B cell (primary cell): ENCODE results near the gene SLC10A6. TPM values are rescaled to one million over a fixed set of nuclear protein-coding genes. Genes with fewer than 3 reads are reported as not detected.

Experiments
- ATAC-seq: fragments of 200-7000 bp; cut with Tn5 transposase; one replicate; pipeline ENCODE4 v1.10.0; 2021; ENCODE audit warnings: low read depth, mild to moderate bottlenecking, moderate number of reproducible peaks, moderate library complexity
- CTCF ChIA-PET: fragments of 350-600 bp; sonication (Branson Sonifier 250); formaldehyde crosslinking; loops from one replicate; lab custom pipeline; 2021; ENCODE audit warnings: antibody characterized with exemption, inconsistent platforms; lab: Charles Lee
- POLR2A ChIA-PET: fragments of 350-600 bp; sonication (Branson Sonifier 250); formaldehyde crosslinking; loops from one replicate; lab custom pipeline; 2021; ENCODE audit warnings: antibody characterized with exemption; lab: Charles Lee
- DNase-seq: peaks from one replicate; pipeline ENCODE4 v3.0.0; 2013
- H2AFZ ChIP-seq: 2 replicates; pipeline ENCODE4 v1.6.1; 2012; ENCODE audit warnings: mild to moderate bottlenecking, low read depth, low read length; ENCODE audit not compliant: insufficient read depth, poor library complexity, severe bottlenecking
- H3K27ac ChIP-seq, 2 donors: 1 replicate in 1 of 2; 2 replicates in 1 of 2; pipeline ENCODE4 v1.5.1; 2012 to 2013; ENCODE audit warnings: low read length in 2 of 2, mild to moderate bottlenecking in 2 of 2, moderate library complexity in 1 of 2
- H3K27me3 ChIP-seq, 4 experiments: fragments of 200-600 bp in 1 of 4; sonication (generic) in 1 of 4; replicated peaks in 1 of 4; 1 replicate in 2 of 4; 2 replicates in 2 of 4; pipeline versions ENCODE4 v1.6.1 to v1.7.0; 2013 to 2016; ENCODE audit warnings: low read length in 3 of 4, mild to moderate bottlenecking in 2 of 4, mixed read lengths in 1 of 4, moderate library complexity in 1 of 4; ENCODE audit not compliant: insufficient read depth in 4 of 4, control insufficient read depth in 3 of 4; ENCODE audit errors: control extremely low read depth in 1 of 4
- H3K36me3 ChIP-seq, 2 experiments: replicated peaks in 1 of 2; 1 replicate in 1 of 2; 2 replicates in 1 of 2; pipeline versions ENCODE4 v1.6.1 to v1.7.1; 2013; ENCODE audit warnings: low read length in 1 of 2; ENCODE audit not compliant: insufficient read depth in 2 of 2, control insufficient read depth in 1 of 2; ENCODE audit errors: control extremely low read depth in 1 of 2, extremely low read depth in 1 of 2
- H3K4me1 ChIP-seq, 2 donors: fragments of 200-600 bp in 1 of 2; sonication (generic) in 1 of 2; 1 replicate in 1 of 2; 2 replicates in 1 of 2; pipeline versions ENCODE4 v1.5.1 to v1.6.1; 2013 to 2017; ENCODE audit warnings: low read length in 2 of 2; ENCODE audit not compliant: control insufficient read depth in 2 of 2, insufficient read depth in 2 of 2
- H3K4me2 ChIP-seq: replicated peaks from 2 replicates; pipeline ENCODE3; 2012; ENCODE audit warnings: mild to moderate bottlenecking, low read depth, low read length; ENCODE audit not compliant: poor library complexity, severe bottlenecking
- H3K4me3 ChIP-seq, 5 experiments: fragments of 200-600 bp in 1 of 5; sonication (generic) in 1 of 5; 1 replicate in 3 of 5; 2 replicates in 2 of 5; pipeline versions ENCODE4 v1.5.1 to v1.7.0; 2011 to 2016; ENCODE audit warnings: low read length in 4 of 5, mild to moderate bottlenecking in 4 of 5, low read depth in 2 of 5, control low read depth in 1 of 5, moderate library complexity in 1 of 5; ENCODE audit not compliant: insufficient read depth in 1 of 5; ENCODE audit errors: control extremely low read depth in 1 of 5, extremely low read depth in 1 of 5
- H3K79me2 ChIP-seq: fragments of 200-600 bp; sonication (generic); one replicate; pipeline ENCODE4 v1.6.0; 2016; ENCODE audit warnings: low read length; ENCODE audit not compliant: control insufficient read depth, insufficient read depth
- H3K9ac ChIP-seq: fragments of 200-600 bp; sonication (generic); 2 replicates; pipeline ENCODE4 v1.6.1; 2017; ENCODE audit warnings: mild to moderate bottlenecking, low read length, moderate library complexity
- H3K9me3 ChIP-seq, 3 donors: one replicate each; pipeline versions ENCODE4 v1.6.1 to v1.7.1; 2013; ENCODE audit warnings: low read length in 2 of 3; ENCODE audit not compliant: control insufficient read depth in 2 of 3, insufficient read depth in 1 of 3; ENCODE audit errors: control extremely low read depth in 1 of 3
- H4K20me1 ChIP-seq: 2 replicates; pipeline ENCODE4 v1.6.0; 2012; ENCODE audit warnings: mild to moderate bottlenecking, low read length; ENCODE audit not compliant: insufficient read depth, control insufficient read depth, poor library complexity, severe bottlenecking
- H3K27ac Mint-ChIP-seq: one replicate; pipeline ENCODE4 v1.8.0; 2021; ENCODE audit warnings: mixed read lengths
- H3K27me3 Mint-ChIP-seq: one replicate; pipeline ENCODE4 v1.8.0; 2021; ENCODE audit warnings: mixed read lengths
- H3K4me1 Mint-ChIP-seq: one replicate; pipeline ENCODE4 v1.8.0; 2021; ENCODE audit warnings: mixed read lengths
- H3K4me3 Mint-ChIP-seq: one replicate; pipeline ENCODE4 v1.8.0; 2021; ENCODE audit warnings: mixed read lengths
- H3K9me3 Mint-ChIP-seq: one replicate; pipeline ENCODE4 v1.8.0; 2022; ENCODE audit warnings: mixed read lengths; ENCODE audit not compliant: insufficient read depth
- EZH2 ChIP-seq: IDR thresholded peaks from 2 replicates; pipeline ENCODE4 v1.6.1; 2012; ENCODE audit warnings: borderline replicate concordance, low read depth, mild to moderate bottlenecking, moderate library complexity, low read length; ENCODE audit not compliant: insufficient read depth, poor library complexity, severe bottlenecking
- WGBS: methylation state at CpG from one replicate; pipeline ENCODE4 v1.1.5; 2013; ENCODE audit warnings: missing lambda C conversion rate; ENCODE audit not compliant: insufficient coverage; 5-methylcytosine and 5-hydroxymethylcytosine counted together
- intact Hi-C: fragments of 100-400 bp; cut with micrococcal nuclease; formaldehyde crosslinking; loops from one replicate; pipeline ENCODE4 v1.10.0; 2022
- polyA plus RNA-seq: library from polyadenylated mRNA; depleted of rRNA; stranded (reverse); fragments of >200 nt; gene quantifications from 2 replicates; pipeline ENCODE4 v1.2.3, GENCODE V29; 2012
- total RNA-seq, 2 donors: library from RNA; stranded (reverse); fragments of 120-200 nt in 1 of 2; gene quantifications; 1 replicate in 1 of 2; 2 replicates in 1 of 2; pipeline versions ENCODE4 v1.2.3 to v1.2.4, GENCODE V29; 2013 to 2022
- TF ChIP-seq, protein P1 (sequence below): fragments of 200-600 bp; IDR thresholded peaks from one replicate; pipeline ENCODE4 v1.8.0; 2022; ENCODE audit warnings: antibody characterized with exemption, mild to moderate bottlenecking

The SLC10A6 gene
- total and polyA plus RNA-seq, 2 donors (not counting 1 experiment from before 2014, with no cell fraction given): not detected

GRCh38 chr4:86815653-86816052 is 33.5 kb downstream of the SLC10A6 start:
- DNase-seq (no peak), ATAC-seq (no peak)
- H3K79me2 ChIP-seq: no peaks in the 10 kb centered on the region
- H3K4me1 ChIP-seq: no peaks in the 10 kb centered on the region
- Mint-ChIP-seq H3K4me1 (no peaks in the 10 kb centered on the region), H3K27ac (no peak overlapping the region), H3K9me3 (peaks cover 8% of the 10 kb centered on the region), H3K4me3 (no peak overlapping the region), H3K27me3 (no peaks in the 10 kb centered on the region)
- no peak for TF ChIP-seq EZH2
- TF ChIP-seq, protein P1, sequence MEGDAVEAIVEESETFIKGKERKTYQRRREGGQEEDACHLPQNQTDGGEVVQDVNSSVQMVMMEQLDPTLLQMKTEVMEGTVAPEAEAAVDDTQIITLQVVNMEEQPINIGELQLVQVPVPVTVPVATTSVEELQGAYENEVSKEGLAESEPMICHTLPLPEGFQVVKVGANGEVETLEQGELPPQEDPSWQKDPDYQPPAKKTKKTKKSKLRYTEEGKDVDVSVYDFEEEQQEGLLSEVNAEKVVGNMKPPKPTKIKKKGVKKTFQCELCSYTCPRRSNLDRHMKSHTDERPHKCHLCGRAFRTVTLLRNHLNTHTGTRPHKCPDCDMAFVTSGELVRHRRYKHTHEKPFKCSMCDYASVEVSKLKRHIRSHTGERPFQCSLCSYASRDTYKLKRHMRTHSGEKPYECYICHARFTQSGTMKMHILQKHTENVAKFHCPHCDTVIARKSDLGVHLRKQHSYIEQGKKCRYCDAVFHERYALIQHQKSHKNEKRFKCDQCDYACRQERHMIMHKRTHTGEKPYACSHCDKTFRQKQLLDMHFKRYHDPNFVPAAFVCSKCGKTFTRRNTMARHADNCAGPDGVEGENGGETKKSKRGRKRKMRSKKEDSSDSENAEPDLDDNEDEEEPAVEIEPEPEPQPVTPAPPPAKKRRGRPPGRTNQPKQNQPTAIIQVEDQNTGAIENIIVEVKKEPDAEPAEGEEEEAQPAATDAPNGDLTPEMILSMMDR: no peak
- no peaks in the 10 kb centered on the region for H3K27me3 ChIP-seq
- no peaks in the 10 kb centered on the region for H3K36me3 ChIP-seq
- H4K20me1 ChIP-seq: no peaks in the 10 kb centered on the region
- H3K4me2 ChIP-seq: no peak overlapping the region
- no peak overlapping the region for H3K27ac ChIP-seq
- no peak overlapping the region for H3K9ac ChIP-seq
- CTCF ChIA-PET: no interaction called here
- WGBS: 86% methylated on average over 1 of the region's 1 CpG
- POLR2A ChIA-PET: no interaction called here
- no peak overlapping the region for H3K4me3 ChIP-seq
- intact Hi-C loops: no loop called here
- peaks cover 0 to 8% (median 5%) of the 10 kb centered on the region in 3 donors for H3K9me3 ChIP-seq
- H2AFZ ChIP-seq: no peak overlapping the region

DNA sequence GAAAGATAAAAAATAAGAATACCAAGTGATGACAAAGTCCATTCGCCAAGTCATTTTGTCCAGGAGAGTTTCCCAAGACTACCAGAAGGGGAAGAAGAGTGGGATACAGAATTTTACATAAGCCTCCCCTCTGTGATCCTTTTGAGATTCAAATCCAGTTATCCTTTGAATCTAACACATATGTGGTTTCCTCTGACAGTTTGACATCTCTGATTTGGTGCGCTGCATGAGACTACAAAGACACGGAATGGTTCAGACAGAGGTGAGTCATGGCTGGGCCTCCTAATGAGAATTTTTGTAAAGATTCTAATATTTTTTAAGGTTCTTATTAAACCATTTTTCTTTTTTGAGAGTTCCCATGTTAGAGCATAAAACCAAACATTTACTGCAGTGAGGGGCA is 38.3 kb downstream of the SLC10A6 start:
- Histone ChIP-seq H4K20me1 (no peaks in the 10 kb centered on the region), H3K79me2 (no peaks in the 10 kb centered on the region), H3K4me1 (no peaks in the 10 kb centered on the region), H3K27me3 (no peaks in the 10 kb centered on the region), H3K36me3 (no peaks in the 10 kb centered on the region), H3K9me3 (peaks cover 0 to 3% (median 0%) of the 10 kb centered on the region in 3 donors), H3K4me3 (no peak overlapping the region), H3K27ac (no peak overlapping the region), H2AFZ (no peak overlapping the region), H3K4me2 (no peak overlapping the region), H3K9ac (no peak overlapping the region)
- WGBS: no CpG with 5 or more reads among the region's 3 CpGs
- ChIA-PET CTCF (no interaction called here), POLR2A (no interaction called here)
- intact Hi-C loops: no loop called here
- Mint-ChIP-seq H3K27ac (no peak overlapping the region), H3K27me3 (no peaks in the 10 kb centered on the region), H3K4me1 (no peaks in the 10 kb centered on the region), H3K4me3 (no peak overlapping the region), H3K9me3 (peaks cover 5% of the 10 kb centered on the region)
- no peak for ATAC-seq
- DNase-seq: no peak
- TF ChIP-seq, protein P1: no peak
- no peak for TF ChIP-seq EZH2
